Measurements from ENCODE around the gene LNX1. TPM values are rescaled to one million over a fixed set of nuclear protein-coding genes. Genes with fewer than 3 reads are reported as not detected.

LNX1 gene
- polyA plus RNA-seq, 2 of the 4 experiments (the other 2 are of a cell fraction), result 0.04 to 0.14 TPM

- DNase-seq (ENCODE audit: low read depth in 1 of 2, low spot score in 1 of 2), result no peak
- ATAC-seq, result no peak
- WGBS (ENCODE audit: missing lambda C conversion rate), result 85% methylated on average over 9 of the region's 9 CpGs
- no peaks in the 10 kb centered on the region for H3K9me3 ChIP-seq
- H3K4me1 ChIP-seq, result no peaks in the 10 kb centered on the region
- TF ChIP-seq HMGXB4 (CRISPR knock-in tag; IDR thresholded peaks at IDR 0.05; ENCODE audit: borderline replicate concordance) (no peak), ZC3H11A (IDR thresholded peaks at IDR 0.05) (no peak), EP300 (IDR thresholded peaks at IDR 0.05) (no peak), HOXA7 (CRISPR knock-in tag; IDR thresholded peaks at IDR 0.05) (no peak), CHD4 (IDR thresholded peaks at IDR 0.05; ENCODE audit: borderline replicate concordance) (no peak), NPAS2 (CRISPR knock-in tag; IDR thresholded peaks at IDR 0.05; ENCODE audit: borderline replicate concordance) (no peak), HEYL (CRISPR knock-in tag; IDR thresholded peaks at IDR 0.05) (no peak), KDM5A (IDR thresholded peaks at IDR 0.05) (no peak), NFE2L2 (conservative IDR thresholded peaks at IDR 0.05; ENCODE audit: low read length) (no peak), ELK1 (IDR thresholded peaks at IDR 0.05; ENCODE audit: low read depth, low read length) (no peak), MYC (IDR thresholded peaks at IDR 0.05; ENCODE audit: borderline replicate concordance, low read length) (no peak), RNF2 (IDR thresholded peaks at IDR 0.05; ENCODE audit: borderline replicate concordance, low read depth) (no peak), PHF8 (IDR thresholded peaks at IDR 0.05; ENCODE audit: borderline replicate concordance, low read depth) (no peak)
- H3K4me2 ChIP-seq, result no peak overlapping the region
- H3K4me3 ChIP-seq, result no peak overlapping the region
- FAIRE-seq, result no peak
- CTCF ChIA-PET, result no interaction called here
- POLR2A ChIA-PET, result no interaction called here
- H3K27ac ChIP-seq, result no peak overlapping the region
Observed at GRCh38 chr4:53553486-53554210, 37.6 kb downstream of the LNX1 start.

- ATAC-seq (no peak), DNase-seq (ENCODE audit: low read depth in 1 of 2, low spot score in 1 of 2) (no peak), FAIRE-seq (no peak)
- ChIA-PET POLR2A (no interaction called here), CTCF (no interaction called here)
- TF ChIP-seq ZNF302 (CRISPR knock-in tag; IDR thresholded peaks at IDR 0.05) (no peak), ZC3H11A (IDR thresholded peaks at IDR 0.05) (no peak), RARB (CRISPR knock-in tag; IDR thresholded peaks at IDR 0.05) (no peak), RNF2 (IDR thresholded peaks at IDR 0.05; ENCODE audit: borderline replicate concordance, low read depth) (no peak), MYC (IDR thresholded peaks at IDR 0.05; ENCODE audit: borderline replicate concordance, low read length) (no peak), POLR2AphosphoS2 (conservative IDR thresholded peaks at IDR 0.05; ENCODE audit: low read length) (no peak), CTCF (IDR thresholded peaks at IDR 0.05) (no peak), CHD2 (IDR thresholded peaks at IDR 0.05; ENCODE audit: low read length, partially characterized antibody) (no peak), HDAC2 (IDR thresholded peaks at IDR 0.05) (no peak), NR3C1 (IDR thresholded peaks at IDR 0.05) (no peak), CBX8 (IDR thresholded peaks at IDR 0.05) (no peak), PBX3 (IDR thresholded peaks at IDR 0.05) (no peak)
- Histone ChIP-seq H3K4me1 (no peaks in the 10 kb centered on the region), H3K4me2 (no peak overlapping the region), H3K4me3 (no peak overlapping the region), H3K9me3 (no peaks in the 10 kb centered on the region), H3K27ac (no peak overlapping the region)
- WGBS (ENCODE audit: missing lambda C conversion rate), result 71% methylated on average over 2 of the region's 3 CpGs
Observed at GRCh38 chr4:53552711-53553110, 38.6 kb downstream of the LNX1 start.
